Hepatocyte (in vitro differentiated cells): ENCODE measurements around the gene FBXO36. TPM values are rescaled to one million over a fixed set of nuclear protein-coding genes. Genes with fewer than 3 reads are reported as not detected.
A peak's percentile ranks its signal among the peaks of the same experiment; 100 is the strongest.

ENCODE experiments used
- DNase-seq: peaks from one replicate; pipeline ENCODE4 v3.0.0-alpha.2; 2016; ENCODE audit warnings: low spot score
- H2AFZ ChIP-seq: fragments of 200-600 bp; sonication (generic); 2 replicates; pipeline ENCODE4 v1.6.0; 2016; ENCODE audit warnings: antibody characterized with exemption, mild to moderate bottlenecking
- H3K27ac ChIP-seq: fragments of 200-600 bp; sonication (generic); 2 replicates; pipeline ENCODE4 v1.5.1; 2016; ENCODE audit warnings: mild to moderate bottlenecking
- H3K27me3 ChIP-seq: fragments of 200-600 bp; sonication (generic); 2 replicates; pipeline ENCODE4 v1.6.1; 2016
- H3K36me3 ChIP-seq: fragments of 200-600 bp; sonication (generic); replicated peaks from 2 replicates; pipeline ENCODE4 v1.5.1; 2016; ENCODE audit warnings: low read depth; ENCODE audit not compliant: insufficient read depth
- H3K4me1 ChIP-seq: fragments of 200-600 bp; sonication (generic); 2 replicates; pipeline ENCODE4 v1.5.1; 2016; ENCODE audit warnings: mild to moderate bottlenecking, moderate library complexity; ENCODE audit not compliant: insufficient read depth
- H3K4me2 ChIP-seq: fragments of 200-600 bp; sonication (generic); 2 replicates; pipeline ENCODE4 v1.6.0; 2016
- H3K4me3 ChIP-seq: fragments of 200-600 bp; sonication (generic); 2 replicates; pipeline ENCODE4 v1.5.1; 2016; ENCODE audit warnings: mild to moderate bottlenecking
- H3K79me2 ChIP-seq: fragments of 200-600 bp; sonication (generic); 2 replicates; pipeline ENCODE4 v1.6.0; 2017; ENCODE audit warnings: mild to moderate bottlenecking
- H3K9me2 ChIP-seq: fragments of 200-600 bp; sonication (generic); replicated peaks from 2 replicates; pipeline ENCODE4 v1.6.0; 2017; ENCODE audit warnings: mild to moderate bottlenecking; ENCODE audit not compliant: insufficient read depth
- H3K9me3 ChIP-seq: fragments of 200-600 bp; sonication (generic); 2 replicates; pipeline ENCODE4 v1.5.1; 2016; ENCODE audit warnings: low read depth, mild to moderate bottlenecking
- H4K20me1 ChIP-seq: fragments of 200-600 bp; sonication (generic); 2 replicates; pipeline ENCODE4 v1.6.0; 2016; ENCODE audit warnings: mild to moderate bottlenecking; ENCODE audit not compliant: insufficient read depth, poor library complexity, severe bottlenecking
- CTCF ChIP-seq: fragments of 200-600 bp; sonication (generic); IDR thresholded peaks from 2 replicates; pipeline ENCODE4 v1.5.1; 2016; ENCODE audit warnings: antibody characterized with exemption, mild to moderate bottlenecking; ENCODE audit not compliant: poor library complexity
- EZH2 ChIP-seq: fragments of 200-600 bp; sonication (generic); IDR thresholded peaks from 2 replicates; pipeline ENCODE4 v1.6.1; 2016; ENCODE audit warnings: antibody characterized with exemption, mild to moderate bottlenecking, borderline replicate concordance
- EZH2phosphoT487 ChIP-seq: fragments of 200-600 bp; sonication (generic); IDR thresholded peaks from one replicate; pipeline ENCODE4 v1.6.1; 2018; ENCODE audit warnings: antibody characterized with exemption, mild to moderate bottlenecking, low read depth, moderate library complexity; ENCODE audit not compliant: unreplicated experiment, severe bottlenecking
- WGBS: methylation state at CpG from one replicate; pipeline ENCODE4 v1.1.6; 2016; ENCODE audit warnings: low lambda C conversion rate; ENCODE audit errors: missing lambda C conversion rate; 5-methylcytosine and 5-hydroxymethylcytosine counted together
- polyA plus RNA-seq: library from polyadenylated mRNA; unstranded; fragments of >200 nt; fragmentation: Nextera tagmentation; extraction: Ambion mirVana; gene quantifications from 2 replicates; pipeline ENCODE4 v1.2.1, GENCODE V29; 2016
- total RNA-seq: library from RNA; depleted of rRNA; stranded (reverse); fragments of >200 nt; gene quantifications from 2 replicates; pipeline ENCODE4 v1.2.3, GENCODE V29; 2014

The FBXO36 gene
- total and polyA plus RNA-seq, 2 experiments from 2014 or later: 2.6 to 6.1 TPM

GRCh38 chr2:230011617-230012016, 89.3 kb downstream of the FBXO36 start:
- no peak for DNase-seq
- TF ChIP-seq EZH2 (no peak), CTCF (no peak), EZH2phosphoT487 (no peak)
- Histone ChIP-seq H3K4me1 (peaks cover 10% of the 10 kb centered on the region), H4K20me1 (no peaks in the 10 kb centered on the region), H3K4me3 (no peak overlapping the region), H2AFZ (no peak overlapping the region), H3K4me2 (no peak overlapping the region), H3K36me3 (no peaks in the 10 kb centered on the region), H3K27ac (peak overlapping the region; percentile 44), H3K9me3 (no peaks in the 10 kb centered on the region), H3K27me3 (no peaks in the 10 kb centered on the region), H3K9me2 (no peaks in the 10 kb centered on the region), H3K79me2 (no peaks in the 10 kb centered on the region)
- WGBS: 100% methylated on average over 1 of the region's 1 CpG

- no peak overlapping the region for H2AFZ ChIP-seq
- H3K79me2 ChIP-seq: no peaks in the 10 kb centered on the region
- H3K9me3 ChIP-seq: no peaks in the 10 kb centered on the region
- H3K4me2 ChIP-seq: no peak overlapping the region
- H3K27ac ChIP-seq: peak overlapping the region; percentile 44
- WGBS: 88% methylated on average over 10 of the region's 10 CpGs
- H3K9me2 ChIP-seq: no peaks in the 10 kb centered on the region
- DNase-seq: no peak
- no peaks in the 10 kb centered on the region for H3K36me3 ChIP-seq
- no peaks in the 10 kb centered on the region for H3K27me3 ChIP-seq
- H3K4me1 ChIP-seq: peaks cover 10% of the 10 kb centered on the region
- TF ChIP-seq CTCF: no peak
- TF ChIP-seq EZH2: no peak
- no peak for TF ChIP-seq EZH2phosphoT487
- no peaks in the 10 kb centered on the region for H4K20me1 ChIP-seq
- no peak overlapping the region for H3K4me3 ChIP-seq
These were observed 90.1 kb downstream of the FBXO36 start for GRCh38 chr2:230012267-230012884.

GRCh38 chr2:230016844-230017243, 94.5 kb downstream of the FBXO36 start:
- Histone ChIP-seq H3K4me2 (no peak overlapping the region), H3K9me2 (no peaks in the 10 kb centered on the region), H3K4me3 (no peak overlapping the region), H3K4me1 (peaks cover 2% of the 10 kb centered on the region), H3K27me3 (no peaks in the 10 kb centered on the region), H3K9me3 (no peaks in the 10 kb centered on the region), H4K20me1 (no peaks in the 10 kb centered on the region), H3K79me2 (no peaks in the 10 kb centered on the region), H3K27ac (no peak overlapping the region), H3K36me3 (no peaks in the 10 kb centered on the region), H2AFZ (no peak overlapping the region)
- DNase-seq: no peak
- TF ChIP-seq CTCF (no peak), EZH2phosphoT487 (no peak), EZH2 (no peak)
